Activated naive CD8-positive, alpha-beta T cell treated with anti-CD3 and anti-CD28 coated beads, Interleukin-2, amount 10 ng/mL, durations not matched to agents 7 days and 5 days (primary cell): Measurements from ENCODE around the gene CCDC17. TPM values are rescaled to one million over a fixed set of nuclear protein-coding genes. Genes with fewer than 3 reads are reported as not detected.

Experiments used
- ATAC-seq: fragments of 150-1000 bp; cut with Tn5 transposase; one replicate; pipeline ENCODE4 v1.10.0; 2021; ENCODE audit warnings: low read depth, moderate library complexity
- POLR2A ChIA-PET: fragments of 350-600 bp; sonication (Branson Sonifier 250); formaldehyde crosslinking; loops from one replicate; lab custom pipeline; 2021; ENCODE audit warnings: antibody characterized with exemption; lab: Charles Lee
- DNase-seq: peaks from one replicate; pipeline ENCODE4 v3.0.0; 2021
- H3K27ac Mint-ChIP-seq: one replicate; pipeline ENCODE4 v1.8.0; 2022; ENCODE audit warnings: mild to moderate bottlenecking, mixed read lengths
- H3K27me3 Mint-ChIP-seq: one replicate; pipeline ENCODE4 v1.8.0; 2022; ENCODE audit warnings: mild to moderate bottlenecking, moderate library complexity, mixed read lengths
- H3K36me3 Mint-ChIP-seq: one replicate; pipeline ENCODE4 v1.8.0; 2021; ENCODE audit warnings: mild to moderate bottlenecking, mixed read lengths
- H3K4me1 Mint-ChIP-seq: one replicate; pipeline ENCODE4 v1.8.0; 2021; ENCODE audit warnings: mixed read lengths
- H3K4me3 Mint-ChIP-seq: one replicate; pipeline ENCODE4 v1.8.0; 2022; ENCODE audit warnings: mild to moderate bottlenecking, moderate library complexity, mixed read lengths
- H3K9me3 Mint-ChIP-seq: one replicate; pipeline ENCODE4 v1.8.0; 2021; ENCODE audit warnings: mixed read lengths
- total RNA-seq, 2 experiments: library from RNA; stranded (reverse); gene quantifications; one replicate each; pipeline ENCODE4 v1.2.3, GENCODE V29; 2021

Gene CCDC17
- total RNA-seq, 2 experiments from 2014 or later: 4.4 TPM

DNA sequence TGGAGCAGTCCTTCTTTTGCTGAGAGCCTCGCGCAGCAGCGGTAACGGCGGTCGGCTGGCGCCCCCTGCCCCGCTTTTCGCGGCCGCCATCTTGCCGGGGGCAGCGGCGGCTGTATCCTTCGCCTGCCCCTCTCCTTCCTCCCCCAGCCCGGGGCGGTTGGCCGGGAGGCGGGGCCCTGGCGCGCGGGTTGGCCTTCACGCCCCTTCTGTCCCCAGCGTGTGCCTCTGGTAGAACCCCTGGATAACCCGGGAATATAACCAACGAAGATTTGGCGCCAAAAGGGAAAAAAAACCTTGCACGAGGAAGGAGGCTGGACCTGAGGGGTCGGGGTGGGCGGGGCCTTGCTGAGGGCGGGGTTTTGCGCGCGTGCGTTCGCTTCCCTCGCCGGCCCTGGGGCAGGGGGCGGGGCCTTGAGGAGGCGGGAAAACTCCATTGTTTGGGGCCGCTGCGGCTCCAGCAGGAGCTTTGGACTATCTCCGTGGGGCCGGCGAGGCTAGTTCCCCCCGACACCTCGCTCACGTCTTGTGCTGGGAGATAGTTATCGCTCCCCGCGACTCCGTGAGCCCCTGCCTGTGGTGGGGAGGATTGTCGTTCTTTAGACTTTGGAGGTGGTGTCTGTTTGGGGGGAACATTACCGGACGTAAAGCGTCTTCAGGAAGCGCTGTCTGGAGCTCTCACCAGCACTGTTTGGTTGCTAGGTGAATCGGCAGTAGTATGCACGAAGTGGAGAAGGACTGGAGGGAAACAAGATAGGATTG lies 39.3 kb downstream of the CCDC17 start:
- Mint-ChIP-seq H3K27ac (peak overlapping the region; percentile 100), H3K27me3 (no peaks in the 10 kb centered on the region), H3K36me3 (peaks cover 7% of the 10 kb centered on the region), H3K4me3 (peak overlapping the region; percentile 93), H3K4me1 (peaks cover 25% of the 10 kb centered on the region), H3K9me3 (no peaks in the 10 kb centered on the region)
- peak; percentile 93 for DNase-seq
- ATAC-seq: peak; percentile 46
- POLR2A ChIA-PET: interaction anchor here (0.7 to 4.6 kb wide), 18 partner anchors 30 to 910 kb away, joined by 3 to 36 read pairs (median 4); partner anchors contain the start of genes AKR1A1, ARMH1, CCDC163 and GPBP1L1

DNA sequence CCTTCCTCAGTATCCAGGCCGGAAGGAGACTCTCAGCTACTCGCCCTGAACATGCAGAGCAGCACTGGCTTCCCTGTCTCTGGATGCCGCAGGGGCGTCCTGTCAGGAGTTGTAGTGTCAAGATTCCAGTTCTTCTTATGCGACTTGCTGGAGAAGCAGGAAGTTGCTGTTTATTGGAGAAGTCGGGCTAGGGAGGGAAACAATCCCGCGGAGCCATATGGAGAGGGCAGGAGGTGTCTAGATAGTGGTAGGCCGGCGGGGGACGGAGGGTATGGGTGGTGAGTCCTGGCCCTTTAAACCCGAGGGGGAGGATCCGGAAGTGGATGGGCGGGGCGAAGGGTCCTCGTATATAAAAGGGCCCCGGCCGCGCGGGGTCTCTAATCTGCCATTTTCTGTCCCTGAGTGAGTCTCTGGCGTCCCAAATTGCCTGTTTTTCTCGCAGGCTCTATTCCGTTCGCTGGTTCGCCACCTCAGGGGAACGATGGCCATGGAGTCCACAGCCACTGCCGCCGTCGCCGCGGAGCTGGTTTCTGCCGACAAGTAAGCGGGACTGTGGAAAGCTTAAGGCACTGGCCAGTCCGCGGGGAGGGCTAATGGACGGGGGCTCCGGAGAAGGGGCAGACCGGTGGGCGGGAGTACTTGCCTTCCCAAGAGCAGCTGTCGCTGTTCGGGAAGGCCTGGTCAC lies 40.0 kb downstream of the CCDC17 start, which contains the start of gene NASP:
Gene NASP (plus strand): TSS at position 376 of the 685 bp plus-strand sequence. CDS start 106 bp downstream, at position 482.
- POLR2A ChIA-PET: interaction anchor here (0.5 to 4.6 kb wide), 20 partner anchors 29 to 909 kb away, joined by 3 to 36 read pairs (median 4); partner anchors contain the start of genes AKR1A1, ARMH1, CCDC163 and GPBP1L1
- peak within 1 kb of the TSS; percentile 100 for H3K27ac Mint-ChIP-seq
- peaks cover 23% of the 10 kb centered on the region for H3K4me1 Mint-ChIP-seq
- H3K36me3 Mint-ChIP-seq: peaks cover 7% of the 10 kb centered on the region
- H3K27me3 Mint-ChIP-seq: no peaks in the 10 kb centered on the region
- ATAC-seq: peak; percentile 48
- peak within 1 kb of the TSS; percentile 93 for H3K4me3 Mint-ChIP-seq
- no peaks in the 10 kb centered on the region for H3K9me3 Mint-ChIP-seq
- DNase-seq: peak; percentile 96

DNA sequence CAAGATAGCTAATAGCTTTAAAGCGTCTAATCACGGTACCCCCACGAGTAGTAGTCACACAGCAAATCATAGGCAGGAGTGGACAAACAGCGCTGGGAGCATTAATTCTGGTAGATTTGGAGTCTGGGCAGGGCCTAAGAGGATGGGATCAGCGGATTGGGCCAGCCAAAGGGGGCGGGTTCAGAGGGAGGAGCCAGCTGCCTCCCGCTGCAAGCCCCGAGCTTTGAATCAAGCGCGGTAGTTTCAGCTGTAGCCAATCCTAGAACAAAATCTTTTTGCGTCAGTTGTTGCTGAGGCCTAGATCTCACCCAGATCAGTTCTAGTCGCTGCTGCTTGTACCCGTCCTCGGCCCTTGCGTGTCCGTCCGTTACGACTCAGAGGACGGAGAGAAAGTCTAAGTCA lies 40.6 kb downstream of the CCDC17 start:
- POLR2A ChIA-PET: interaction anchor here (0.5 to 4.6 kb wide), 12 partner anchors 29 to 594 kb away, joined by 3 to 36 read pairs (median 6); partner anchors contain the start of genes AKR1A1, CCDC163, GPBP1L1 and HECTD3
- Mint-ChIP-seq H3K36me3 (peaks cover 7% of the 10 kb centered on the region), H3K27ac (peak overlapping the region; percentile 100), H3K4me3 (peak overlapping the region; percentile 93), H3K4me1 (peaks cover 23% of the 10 kb centered on the region), H3K27me3 (no peaks in the 10 kb centered on the region), H3K9me3 (no peaks in the 10 kb centered on the region)
- ATAC-seq: peak; percentile 75
- DNase-seq: peak; percentile 90

DNA sequence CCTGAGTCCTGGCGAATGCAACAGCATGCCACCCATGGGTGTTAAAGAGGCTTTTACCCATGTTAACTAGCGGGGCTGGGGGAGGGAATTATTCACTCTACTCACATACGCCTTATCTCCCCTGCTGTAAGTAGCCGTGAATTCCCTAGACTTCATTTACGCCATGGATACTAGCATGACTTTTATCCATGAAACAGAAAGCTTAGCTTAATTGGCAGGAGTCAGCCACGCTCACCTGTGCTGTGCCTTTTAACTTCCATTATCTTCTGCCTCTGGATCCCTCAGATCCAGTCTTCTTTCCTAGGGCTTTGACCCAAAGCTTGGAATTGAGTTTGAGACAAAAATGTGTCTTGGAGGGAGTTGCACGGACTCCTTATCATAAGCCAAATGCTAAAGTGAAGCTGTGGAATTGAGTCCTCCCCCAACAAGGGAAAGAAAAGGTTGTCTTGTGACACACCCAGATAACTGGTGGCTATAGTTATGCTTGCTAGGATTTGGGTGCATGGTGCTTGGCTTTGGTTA lies 49.7 kb downstream of the CCDC17 start:
- Mint-ChIP-seq H3K36me3 (peaks cover 5% of the 10 kb centered on the region), H3K27ac (no peak overlapping the region), H3K9me3 (no peaks in the 10 kb centered on the region), H3K27me3 (no peaks in the 10 kb centered on the region), H3K4me1 (peaks cover 2% of the 10 kb centered on the region), H3K4me3 (no peak overlapping the region)
- DNase-seq (no peak), ATAC-seq (no peak)
- POLR2A ChIA-PET: interaction anchor here (0.6 kb wide), 1 partner anchor 48 kb away, joined by 4 read pairs; no protein-coding TSS in a partner anchor

- H3K27ac Mint-ChIP-seq: no peak overlapping the region
- no peak for DNase-seq
These were observed 50.5 kb downstream of the CCDC17 start for GRCh38 chr1:45573231-45573804.

DNA sequence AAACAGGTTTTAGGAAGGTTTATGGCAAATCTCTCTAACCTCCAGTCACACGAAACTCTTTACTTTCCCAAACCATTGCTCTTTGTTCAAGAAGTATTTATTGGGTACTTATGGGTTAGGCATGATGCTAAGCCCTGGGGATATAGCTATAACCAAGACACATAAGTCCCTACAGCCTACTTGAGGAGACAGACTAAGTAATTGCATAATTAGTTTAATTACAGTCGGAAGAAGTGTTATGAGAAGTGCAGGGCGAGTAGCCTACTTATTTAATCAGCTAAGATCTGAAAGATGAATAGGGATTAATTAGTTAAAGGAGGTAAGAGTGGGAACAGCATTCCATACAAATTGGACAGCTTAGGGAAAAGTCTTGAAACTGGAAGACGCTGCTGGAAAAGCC lies 53.2 kb downstream of the CCDC17 start:
- Mint-ChIP-seq H3K36me3 (peaks cover 16% of the 10 kb centered on the region), H3K27me3 (no peaks in the 10 kb centered on the region), H3K9me3 (no peaks in the 10 kb centered on the region), H3K4me1 (peaks cover 2% of the 10 kb centered on the region), H3K27ac (no peak overlapping the region), H3K4me3 (no peak overlapping the region)
- ATAC-seq (no peak), DNase-seq (no peak)
- POLR2A ChIA-PET: interaction anchor here (1.1 to 3.8 kb wide), 2 partner anchors 50 to 58 kb away, joined by 6 to 20 read pairs; partner anchors contain the start of gene PRDX1

More at GRCh38 chr1:45573231-45573804, 50.5 kb downstream of the CCDC17 start:
- peaks cover 2% of the 10 kb centered on the region for H3K4me1 Mint-ChIP-seq
- H3K4me3 Mint-ChIP-seq: no peak overlapping the region
- no peaks in the 10 kb centered on the region for H3K27me3 Mint-ChIP-seq
- ATAC-seq: no peak
- POLR2A ChIA-PET: no interaction called here
- H3K36me3 Mint-ChIP-seq: peaks cover 7% of the 10 kb centered on the region
- H3K9me3 Mint-ChIP-seq: no peaks in the 10 kb centered on the region

Other genes starting within 250 kb of the CCDC17 start
- gene TESK2, start 132.9 kb downstream of the CCDC17 start, total RNA-seq: 1 to 10 TPM; 5.8 to 6.5 TPM
- gene CCDC163, start 124.0 kb downstream of the CCDC17 start, total RNA-seq: 10 to 100 TPM; 10.3 to 13.0 TPM
- 1 to 10 TPM; 4.9 to 8.3 TPM for gene MMACHC, start 123.8 kb downstream of the CCDC17 start, total RNA-seq
- 100 to 1,000 TPM; 159 to 180 TPM for gene PRDX1, start 102.2 kb downstream of the CCDC17 start, total RNA-seq
- gene AKR1A1, start 73.2 kb downstream of the CCDC17 start, total RNA-seq: 100 to 1,000 TPM; 102 to 116 TPM
- 100 to 1,000 TPM; 184 to 188 TPM for gene NASP, start 40.0 kb downstream of the CCDC17 start, total RNA-seq
- gene GPBP1L1, start 62.5 kb upstream of the CCDC17 start, total RNA-seq: 100 to 1,000 TPM; 134 to 138 TPM
- gene TMEM69, start 64.1 kb upstream of the CCDC17 start, total RNA-seq: 10 to 100 TPM; 21.8 to 22.4 TPM
- 10 to 100 TPM; 13.4 to 14.3 TPM for gene IPP, start 126.6 kb upstream of the CCDC17 start, total RNA-seq
- gene MAST2, start 179.6 kb upstream of the CCDC17 start, total RNA-seq: 10 to 100 TPM; 20.9 to 23.7 TPM